Cerebellar nuclear complex (tissue), 1 donor: Measurements from ENCODE around the gene TDO2.
"Not testable (repeated sequence)": the region's sequence is repeated elsewhere in the genome, so short reads cannot be mapped to it uniquely, and the experiment has no call there.

ENCODE experiments used
- DNase-seq, 2 experiments: peaks; one replicate each; lab custom pipeline; 2025; lab: John Stamatoyannopoulos, UW

TDO2 gene

GRCh38 chr4:155907556-155907955 is 4.1 kb downstream of the TDO2 start:
- DNase-seq = no peak

DNA sequence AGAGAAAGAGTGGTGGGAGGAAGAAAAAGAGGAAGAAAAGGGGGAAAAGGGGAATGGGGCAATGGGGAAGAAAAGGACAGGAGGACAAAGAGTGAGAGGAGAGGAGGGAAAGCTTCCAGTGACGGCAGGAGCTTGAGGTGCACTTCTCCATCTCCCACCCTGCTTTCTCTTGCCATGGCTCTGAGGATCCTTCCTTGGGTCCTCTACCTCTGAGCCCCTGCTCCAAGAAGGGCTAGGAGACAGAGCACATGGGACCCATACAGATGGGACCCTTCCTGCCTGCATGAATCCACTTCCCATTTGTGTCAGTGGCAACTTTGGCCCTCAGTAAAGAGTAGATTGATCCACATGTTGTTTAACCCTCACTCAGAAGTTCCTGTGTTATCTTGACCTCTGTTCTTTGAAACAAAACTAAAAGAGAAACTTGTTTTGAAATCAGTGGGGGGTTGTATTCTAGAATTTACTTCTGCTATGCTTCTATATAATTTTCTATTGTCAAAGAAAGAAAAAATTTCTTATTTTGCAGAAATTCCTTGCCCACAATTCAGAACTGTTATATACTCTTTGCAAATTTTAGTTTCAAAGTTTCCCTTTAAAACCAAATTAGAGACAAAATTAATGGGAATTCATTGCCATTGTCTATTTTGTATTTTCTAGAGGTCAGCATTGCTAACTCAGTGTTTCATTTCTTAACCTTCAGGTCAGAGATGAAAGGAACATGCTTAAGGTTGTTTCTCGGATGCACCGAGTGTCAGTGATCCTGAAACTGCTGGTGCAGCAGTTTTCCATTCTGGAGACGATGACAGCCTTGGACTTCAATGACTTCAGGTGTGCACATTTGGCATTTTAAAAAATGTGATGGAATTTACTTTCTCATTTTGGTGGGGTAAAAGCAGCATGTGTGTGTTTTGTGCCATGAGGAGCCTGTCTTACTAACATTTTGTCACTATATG is 5.0 kb downstream of the TDO2 start:
- DNase-seq = no peak

DNA sequence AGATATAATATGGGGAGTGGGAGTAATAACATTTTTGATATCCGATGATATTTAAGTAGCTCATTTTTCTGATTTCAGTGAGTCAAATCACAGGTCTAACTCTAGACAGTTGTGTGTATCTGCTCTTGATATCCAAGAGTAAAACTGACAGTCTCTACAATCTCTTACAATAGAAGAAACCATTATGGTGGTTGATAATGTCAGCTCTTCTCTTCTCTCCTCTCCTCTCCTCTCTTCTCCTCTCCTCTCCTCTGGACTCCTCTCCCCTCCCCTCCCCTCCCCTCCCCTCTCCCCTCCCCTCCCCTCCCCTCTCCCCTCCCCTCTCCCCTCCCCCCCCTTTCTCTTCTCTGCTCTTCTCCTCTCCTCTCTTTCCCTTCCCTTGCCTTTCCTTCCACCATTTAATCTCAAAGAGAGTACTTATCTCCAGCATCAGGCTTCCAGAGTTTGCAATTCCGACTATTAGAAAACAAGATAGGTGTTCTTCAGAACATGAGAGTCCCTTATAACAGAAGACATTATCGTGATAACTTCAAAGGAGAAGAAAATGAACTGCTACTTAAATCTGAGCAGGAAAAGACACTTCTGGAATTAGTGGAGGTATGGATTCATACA is 6.2 kb downstream of the TDO2 start:
- no peak for DNase-seq

GRCh38 chr4:155911905-155912304 is 8.4 kb downstream of the TDO2 start:
- DNase-seq = no peak

- DNase-seq = no peak
These were observed 11.3 kb downstream of the TDO2 start for GRCh38 chr4:155914782-155915181.

- no peak for DNase-seq
These were observed 18.1 kb downstream of the TDO2 start for GRCh38 chr4:155921597-155921996.

GRCh38 chr4:155924637-155925036 is 21.1 kb downstream of the TDO2 start:
- DNase-seq = no peak

DNA sequence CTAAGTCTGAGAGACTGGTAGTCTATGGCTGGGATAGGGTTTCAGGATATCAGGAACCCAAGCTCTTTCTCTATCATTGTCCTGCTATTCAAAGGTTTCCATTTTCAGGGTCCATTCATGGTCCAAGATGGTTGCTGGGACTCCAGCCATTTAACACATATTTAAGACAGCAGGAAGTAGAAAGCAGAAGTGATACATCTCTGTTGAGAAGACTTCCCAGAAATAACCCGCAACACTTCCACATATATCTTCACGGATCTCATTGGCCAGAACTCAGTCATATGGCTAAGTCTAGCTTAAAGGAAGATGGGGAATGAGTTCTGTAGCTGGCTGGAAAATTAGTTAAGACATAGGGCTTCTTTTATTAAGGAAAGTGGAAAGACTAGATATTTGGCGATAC is 26.3 kb downstream of the TDO2 start:
- no peak for DNase-seq

DNA sequence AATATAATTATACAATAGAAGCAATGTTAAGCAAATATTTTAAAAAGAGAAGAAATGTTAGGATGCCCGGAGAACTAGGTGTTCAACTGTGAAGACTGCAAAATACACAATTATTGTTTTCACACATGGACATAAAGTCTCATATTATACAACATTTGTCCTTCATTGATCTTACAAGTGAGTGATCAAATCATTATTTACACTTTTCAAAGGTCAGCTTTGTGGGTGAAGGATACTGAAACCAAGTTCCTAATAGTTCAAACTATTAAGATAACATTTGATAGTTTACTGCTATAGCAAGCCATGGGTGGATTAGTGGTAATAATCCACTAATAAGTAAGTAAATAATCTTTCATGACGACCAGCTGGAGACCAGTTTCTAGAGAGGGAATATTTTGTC is 26.8 kb downstream of the TDO2 start:
- DNase-seq = no peak

- no peak for DNase-seq
These were observed 28.1 kb downstream of the TDO2 start for GRCh38 chr4:155931634-155932033.

- not testable (repeated sequence) for DNase-seq
These were observed 31.1 kb downstream of the TDO2 start for GRCh38 chr4:155934634-155935033.

DNA sequence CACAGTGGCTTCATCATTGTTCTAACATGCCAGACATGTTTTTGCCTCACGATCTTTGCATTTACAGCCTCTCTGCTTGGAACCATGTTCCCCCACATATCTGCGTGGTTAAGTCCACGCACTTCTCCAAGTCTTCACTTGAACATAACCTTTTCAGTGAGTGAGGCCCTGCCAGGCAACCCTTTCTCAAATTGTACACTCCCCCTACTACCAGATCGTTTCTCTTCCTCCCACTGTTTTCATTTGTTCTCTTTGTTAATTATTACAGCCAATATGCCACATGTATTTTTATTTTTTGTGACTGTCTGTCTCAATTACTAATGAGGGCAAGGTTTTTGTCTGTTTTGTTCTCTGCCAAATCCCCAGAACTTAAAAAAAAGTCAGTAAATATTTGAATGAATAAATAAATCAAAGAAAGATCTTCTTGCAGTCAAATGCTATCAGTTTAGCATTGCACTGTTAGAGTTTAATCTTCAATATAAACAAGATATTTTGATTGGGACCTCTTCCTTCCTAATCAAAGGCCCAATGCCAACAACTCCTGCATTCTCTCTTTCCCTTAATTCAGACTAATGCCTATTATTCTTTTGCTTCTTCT is 32.0 kb downstream of the TDO2 start:
- DNase-seq = no peak

DNA sequence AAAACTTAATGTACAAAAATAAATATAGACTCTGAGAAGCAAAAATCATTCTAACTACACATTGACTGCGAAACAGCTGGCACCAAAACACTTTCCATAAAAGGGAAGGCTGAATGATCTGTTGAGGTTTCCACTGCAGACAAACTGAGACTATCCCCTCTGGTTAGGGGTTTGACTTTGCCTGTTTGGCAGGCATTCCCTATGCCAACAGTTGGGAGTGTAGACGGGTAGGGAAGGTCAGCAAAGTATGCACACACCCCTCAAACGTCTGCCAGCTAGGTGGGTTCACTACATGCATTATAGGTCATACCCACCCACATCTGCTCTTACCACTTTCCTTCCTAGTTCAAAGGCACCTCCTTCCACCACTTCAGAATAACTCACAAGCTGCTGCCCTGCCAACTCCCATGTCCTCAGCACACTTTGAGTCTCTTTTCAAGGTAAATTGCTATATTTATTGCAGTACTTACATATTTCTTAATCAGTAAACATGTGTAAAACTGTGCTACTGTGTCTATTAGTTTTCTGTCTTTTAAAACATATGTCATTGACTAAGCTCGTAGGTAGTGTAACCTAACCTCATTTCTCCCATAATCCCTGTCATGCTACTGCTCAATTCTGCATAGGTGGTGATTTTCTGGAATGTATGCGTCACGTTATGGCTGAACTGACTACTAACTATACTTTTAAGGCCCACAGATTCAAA is 37.7 kb downstream of the TDO2 start:
- DNase-seq = no peak

DNA sequence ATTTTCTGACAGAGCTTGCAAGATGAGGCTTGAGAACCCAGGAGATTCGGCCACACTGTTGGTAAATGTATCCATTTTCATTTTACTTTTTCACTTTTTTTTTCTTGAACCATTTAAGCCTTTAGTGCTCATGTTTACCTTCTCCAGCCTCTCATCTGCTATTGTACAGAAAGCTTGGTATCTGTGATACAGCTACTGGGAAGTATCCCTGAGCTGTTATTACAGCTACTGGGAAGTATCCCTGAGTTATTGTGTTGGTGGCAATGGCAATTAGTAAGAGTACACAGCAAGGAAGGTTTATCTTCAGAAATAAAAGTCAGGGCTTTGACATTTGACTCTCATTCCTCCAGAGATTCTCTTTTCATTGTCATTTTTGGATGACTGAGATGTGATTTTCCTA is 38.3 kb downstream of the TDO2 start:
- DNase-seq = no peak

GRCh38 chr4:155943605-155944291 is 40.3 kb downstream of the TDO2 start:
- no peak for DNase-seq

DNA sequence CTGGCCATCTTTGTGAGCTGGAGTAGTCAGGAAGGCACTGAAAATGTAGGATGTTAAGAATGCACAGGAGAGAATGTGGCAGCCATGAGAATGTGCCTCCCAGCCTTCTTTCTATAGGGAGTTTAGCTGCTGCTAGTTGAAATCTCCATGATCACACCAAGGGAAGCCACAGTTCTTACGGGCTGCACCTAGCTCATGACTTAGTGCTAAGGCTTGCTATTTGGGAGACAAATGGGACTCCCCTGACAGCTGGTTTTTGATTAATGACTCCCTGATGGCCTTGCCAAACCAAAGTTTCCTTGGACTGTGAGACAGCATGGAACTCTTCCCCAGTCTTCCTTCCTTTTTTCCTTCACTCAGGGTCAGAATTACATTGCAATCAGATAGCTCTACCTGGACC is 41.0 kb downstream of the TDO2 start:
- no peak for DNase-seq

- no peak for DNase-seq
These were observed 43.0 kb downstream of the TDO2 start for GRCh38 chr4:155946486-155946885.

DNA sequence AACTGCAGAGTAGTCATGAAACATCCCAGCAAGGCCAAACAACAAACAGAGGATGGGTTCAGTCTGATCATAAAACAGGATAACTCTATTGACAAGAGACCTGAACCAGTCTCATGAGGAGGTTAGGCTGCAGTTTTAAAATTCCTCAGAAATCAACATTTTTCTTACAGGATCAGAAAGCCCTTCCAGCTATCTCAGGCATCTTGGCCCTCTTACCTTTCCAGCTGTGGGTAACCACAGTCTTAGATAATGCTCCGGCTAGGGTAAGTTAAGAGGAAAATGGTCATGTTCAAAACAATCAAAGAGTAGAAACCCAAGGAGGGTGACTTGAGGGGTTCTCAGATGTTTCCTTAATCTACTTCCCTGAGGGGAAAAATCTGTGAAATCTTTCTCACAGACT is 45.0 kb downstream of the TDO2 start:
- no peak for DNase-seq

DNA sequence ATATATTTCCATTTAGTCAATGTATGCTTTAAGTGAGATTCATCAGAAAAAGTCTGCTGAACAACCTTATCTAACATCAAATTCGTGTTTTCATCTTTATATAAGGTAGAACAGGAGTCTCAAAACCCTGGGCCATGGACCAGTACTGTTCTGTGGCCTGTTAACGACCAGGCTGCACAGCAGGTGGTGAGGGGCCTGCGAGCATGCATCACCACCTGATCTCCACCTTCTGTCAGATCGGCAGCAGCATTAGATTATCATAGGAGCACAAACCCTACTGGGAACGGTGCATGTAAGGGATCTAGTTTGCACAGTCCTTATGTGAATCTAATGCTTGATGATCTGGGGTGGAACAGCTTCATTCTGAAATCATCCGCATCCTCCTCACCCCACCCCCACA is 47.0 kb downstream of the TDO2 start:
- no peak for DNase-seq

- DNase-seq = no peak
These were observed 49.0 kb downstream of the TDO2 start for GRCh38 chr4:155952501-155952901.

DNA sequence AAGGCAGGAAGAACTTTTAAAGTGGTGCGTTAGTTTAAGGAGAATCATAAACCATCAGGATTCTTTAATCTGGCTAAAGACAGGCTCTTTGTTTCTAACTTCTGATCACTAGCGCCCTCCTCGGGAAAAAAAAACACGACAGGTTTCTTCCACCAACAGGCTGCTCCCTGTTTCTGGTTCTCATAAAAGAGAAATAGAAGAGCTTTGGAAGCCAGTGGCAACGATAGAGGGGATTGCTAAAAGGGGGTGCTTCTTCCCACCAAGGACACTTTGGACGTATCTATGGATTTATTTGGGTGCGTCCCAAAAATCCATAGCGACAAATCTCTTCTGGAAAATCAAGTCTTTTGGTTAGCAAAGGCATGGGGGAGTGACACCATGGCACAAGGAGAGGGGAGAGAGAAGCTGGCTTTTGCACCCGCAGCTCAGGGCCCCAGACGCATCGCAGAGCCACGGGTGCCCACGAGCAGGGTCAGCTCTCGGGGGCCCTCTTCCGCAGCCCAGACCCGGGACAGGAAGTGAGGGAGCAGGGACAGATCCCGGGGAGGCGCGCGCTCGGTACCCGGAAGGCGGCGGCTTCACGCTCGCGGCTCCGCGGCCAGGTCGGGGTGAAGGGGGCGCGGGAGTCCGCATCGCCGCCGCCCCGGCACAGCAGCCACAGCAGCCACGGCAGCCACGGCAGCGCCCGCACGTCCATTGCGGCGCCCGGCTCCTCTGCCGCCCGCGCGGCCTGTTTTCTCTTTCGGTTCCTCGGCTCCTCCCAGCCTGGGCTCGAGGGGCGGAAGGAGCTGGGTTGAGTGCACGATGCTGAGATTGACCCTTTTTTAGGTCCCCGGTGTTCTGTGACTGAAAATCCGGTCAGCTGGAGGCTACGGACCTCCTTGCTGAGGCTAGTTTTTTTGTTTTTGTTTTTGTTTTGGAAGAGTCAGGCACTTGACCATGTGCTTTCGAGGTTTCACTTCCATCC is 49.9 kb downstream of the TDO2 start, which contains the start of gene CTSO:
CTSO (minus strand) TSS at position 716 of the 967 bp plus-strand sequence; CDS start at position 697, 19 bp downstream.
- DNase-seq = no peak
